Stimulated activated CD4-positive, alpha-beta T cell treated with anti-CD3 and anti-CD28 coated beads, Interleukin-4, amount 100 ng/mL, for 48 hours (primary cell): Measurements from ENCODE around the gene CLSTN3.
A peak's percentile ranks its signal among the peaks of the same experiment; 100 is the strongest.
"Not testable (repeated sequence)": the region's sequence is repeated elsewhere in the genome, so short reads cannot be mapped to it uniquely, and the experiment has no call there.

Experiments
- DNase-seq, 2 donors: peaks; one replicate each; pipeline ENCODE4 v3.0.0-alpha.2; 2020; ENCODE audit warnings: low read depth in 2 of 2

Gene CLSTN3

GRCh38 chr12:7150356-7150755, 20.2 kb downstream of the CLSTN3 start:
- DNase-seq: no peak

DNA sequence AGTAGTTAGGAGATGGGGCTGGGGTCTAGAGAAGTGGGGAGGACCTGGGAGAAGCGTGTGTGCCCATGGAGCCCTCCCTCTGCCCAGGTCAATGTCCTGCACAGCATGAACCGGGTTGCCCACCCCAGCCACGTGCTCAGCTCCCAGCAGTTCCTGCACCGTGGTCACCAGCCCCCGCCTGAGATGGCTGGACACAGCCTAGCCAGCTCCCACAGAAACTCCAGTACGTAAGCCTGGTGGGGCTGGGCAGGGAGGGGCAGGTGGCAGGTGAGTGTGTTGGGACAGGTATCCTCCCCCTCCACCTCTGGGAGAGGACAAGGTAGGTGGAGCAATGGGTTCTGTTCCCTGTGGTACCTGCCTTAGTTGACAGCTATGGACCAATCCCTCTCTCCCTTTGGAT, 20.7 kb downstream of the CLSTN3 start:
- no peak for DNase-seq

- no peak for DNase-seq
Measured at GRCh38 chr12:7151532-7151931, 21.4 kb downstream of the CLSTN3 start.

DNA sequence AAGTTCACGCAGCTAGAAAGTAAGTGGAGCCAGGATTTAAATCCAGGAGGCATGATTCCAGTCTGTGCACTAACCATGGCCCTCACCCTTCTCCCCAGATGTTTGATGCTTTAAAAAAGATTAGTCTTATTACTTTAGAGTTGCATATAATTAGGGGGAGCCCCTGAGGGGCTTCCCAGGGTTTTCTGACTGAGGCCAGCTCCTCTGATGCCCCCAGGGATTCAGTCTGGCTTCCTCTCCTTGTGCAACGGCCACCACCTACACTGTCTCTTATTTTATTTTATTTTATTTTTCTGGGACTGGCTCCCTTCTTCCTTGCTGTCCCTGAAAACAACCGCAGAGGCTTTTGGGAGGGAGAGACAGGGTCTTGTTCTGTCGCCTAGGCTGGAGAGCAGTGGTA, 22.6 kb downstream of the CLSTN3 start:
- no peak for DNase-seq

- no peak for DNase-seq
Measured at GRCh38 chr12:7154042-7154441, 23.9 kb downstream of the CLSTN3 start.

DNA sequence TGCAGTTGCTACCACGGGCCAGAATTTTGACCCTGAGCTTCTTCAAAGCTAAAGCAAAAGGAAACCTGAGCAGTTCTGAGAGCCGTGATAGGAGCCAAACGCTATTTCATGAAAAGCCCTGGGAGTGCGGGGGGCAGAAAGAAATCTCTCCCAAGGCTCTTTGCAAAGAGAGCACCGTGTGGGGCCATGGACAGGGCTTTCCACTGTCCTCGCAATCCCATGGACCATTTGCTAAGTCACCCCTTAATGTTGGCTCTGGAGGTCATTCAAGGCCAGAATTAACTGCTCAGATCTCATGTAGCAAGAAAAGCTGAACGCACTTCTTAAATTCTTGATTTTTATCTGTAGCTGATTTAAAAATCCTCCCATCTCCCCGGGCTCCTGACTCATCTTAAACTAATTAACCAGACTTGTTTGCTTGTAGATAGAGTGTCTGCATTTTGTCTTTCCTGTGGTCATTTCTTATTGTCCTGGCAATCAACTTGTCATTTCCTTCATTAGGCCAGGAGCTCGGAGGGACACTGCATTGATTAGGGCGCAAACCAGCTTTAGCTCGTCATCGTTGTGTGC, 24.8 kb downstream of the CLSTN3 start:
- DNase-seq: no peak

DNA sequence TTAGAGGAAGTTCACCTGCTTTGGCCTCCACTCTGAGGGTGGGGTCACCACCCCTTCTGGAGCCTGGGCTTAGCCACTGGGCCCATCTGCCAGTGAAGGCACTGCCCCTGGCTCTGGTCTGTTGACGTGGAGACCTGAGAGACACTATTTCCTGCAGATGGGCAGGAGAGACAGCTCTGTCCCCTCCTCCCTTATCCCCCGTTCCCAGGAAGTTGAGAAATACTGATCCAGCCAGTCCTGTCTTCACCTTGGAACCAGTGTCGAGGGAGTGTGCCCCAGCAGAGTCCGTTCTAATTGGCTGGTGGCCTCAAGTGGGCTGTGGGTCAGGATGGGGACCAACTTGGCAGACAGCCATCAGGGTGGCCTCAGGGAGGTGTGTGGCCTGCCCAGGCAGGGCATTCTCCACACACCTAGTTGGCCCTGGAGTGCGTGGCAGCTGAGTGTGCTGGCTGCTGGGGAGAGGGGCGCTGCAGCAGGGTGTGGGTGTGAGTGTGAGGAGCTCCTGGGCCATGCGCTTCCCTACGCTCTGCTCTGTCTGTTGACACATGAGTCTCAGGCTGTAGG, 25.4 kb downstream of the CLSTN3 start:
- DNase-seq: no peak

DNA sequence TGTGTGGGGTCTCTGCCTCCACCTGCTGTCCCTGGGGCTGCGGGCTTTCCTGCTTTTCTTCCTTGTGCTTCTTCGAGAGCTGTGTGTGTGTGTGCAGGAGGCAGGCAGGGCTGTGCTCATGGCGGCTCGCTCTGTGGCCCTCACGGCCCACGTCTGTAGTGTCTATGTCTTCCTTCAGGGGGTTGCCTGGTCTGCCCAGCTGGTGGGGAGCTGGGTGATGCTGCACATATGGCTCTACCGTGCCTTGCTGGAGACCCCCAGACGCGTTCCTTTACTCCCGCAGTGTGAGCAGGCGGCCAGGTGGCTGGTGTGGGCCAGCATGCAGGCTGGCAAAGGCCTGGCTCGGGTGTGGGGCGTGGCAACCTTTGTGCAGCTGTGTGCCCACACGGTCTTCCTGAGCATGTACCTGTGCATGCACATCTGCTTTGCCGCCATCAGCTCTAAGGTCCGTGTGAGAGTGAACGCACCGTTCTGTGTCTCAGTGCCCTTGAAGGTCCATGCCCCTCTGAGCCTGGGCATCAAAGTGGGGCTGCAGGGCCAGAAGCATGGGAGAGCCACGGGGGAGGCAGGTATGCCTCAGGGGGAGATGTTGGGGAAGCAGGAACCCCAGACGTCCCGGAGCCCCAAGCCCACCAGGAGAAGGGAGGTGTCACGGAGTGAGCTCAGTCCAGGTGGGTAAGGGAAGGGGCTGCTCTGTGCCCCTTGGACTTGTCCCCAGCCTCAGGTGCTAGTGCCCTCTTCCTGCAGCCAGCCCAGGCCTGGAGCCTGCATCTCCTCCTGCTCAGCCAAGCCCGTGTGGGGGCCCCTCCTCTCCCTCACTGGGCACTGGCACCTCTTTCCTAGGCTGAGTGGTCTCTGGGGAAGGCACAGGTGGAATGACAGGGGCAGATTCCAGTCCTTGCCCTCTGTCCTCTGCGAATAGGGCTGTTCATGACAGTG, 26.4 kb downstream of the CLSTN3 start:
- DNase-seq: no peak

DNA sequence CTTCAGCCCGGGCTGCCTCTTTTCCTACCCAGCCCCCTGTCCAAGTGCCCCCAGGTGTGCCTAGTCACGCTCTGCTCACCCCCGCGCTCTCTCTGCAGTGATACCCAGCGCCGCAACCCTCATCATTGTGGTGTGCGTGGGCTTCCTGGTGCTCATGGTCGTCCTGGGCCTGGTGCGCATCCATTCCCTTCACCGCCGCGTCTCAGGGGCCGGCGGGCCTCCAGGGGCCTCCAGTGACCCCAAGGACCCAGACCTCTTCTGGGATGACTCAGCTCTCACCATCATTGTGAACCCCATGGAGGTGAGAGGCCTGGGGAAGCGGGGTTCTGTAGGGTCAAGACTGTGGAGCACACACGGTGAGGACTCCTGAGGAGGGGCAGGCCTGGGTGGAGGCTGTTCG, 27.2 kb downstream of the CLSTN3 start:
- DNase-seq: no peak

DNA sequence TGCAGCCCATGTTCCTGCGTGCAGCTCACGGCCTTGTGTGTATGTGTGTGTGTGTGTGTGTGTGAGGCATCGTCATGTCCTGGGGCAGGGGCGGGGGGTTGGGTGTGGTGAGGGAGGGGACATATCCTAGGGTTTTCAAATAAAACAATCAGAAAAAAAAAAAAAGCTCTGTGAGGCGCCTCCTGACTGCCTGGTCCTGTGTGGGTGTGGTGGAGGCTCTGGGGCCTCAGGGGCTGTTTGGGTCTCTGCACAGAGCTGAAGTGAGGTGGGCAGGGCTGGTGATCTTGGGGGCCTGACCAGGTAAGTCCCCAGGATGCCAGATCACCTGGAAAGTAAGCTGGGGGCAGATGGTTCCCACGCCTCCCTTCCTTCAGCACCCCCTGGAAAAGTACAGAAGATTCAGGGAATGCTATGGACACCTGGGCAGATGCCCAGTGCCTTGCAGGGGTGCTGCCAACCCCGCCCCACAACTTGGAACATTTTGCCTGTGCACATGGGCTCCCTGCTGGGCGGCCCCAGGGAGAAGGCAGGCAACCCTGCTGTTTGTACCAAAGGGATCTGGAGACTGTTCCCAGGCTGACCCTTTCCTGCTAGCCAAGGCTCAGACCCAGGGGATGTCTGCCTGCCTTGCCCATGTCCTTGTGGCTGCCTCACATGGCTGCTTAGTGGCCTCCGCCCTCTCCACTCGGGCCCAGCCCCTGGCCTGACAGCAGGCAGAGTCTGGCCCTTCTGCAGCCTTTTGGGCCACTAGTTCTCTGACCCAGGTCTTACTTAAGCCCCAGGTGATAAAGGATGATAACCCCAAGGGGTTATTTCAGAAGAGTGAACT, 28.8 kb downstream of the CLSTN3 start:
- no peak for DNase-seq

- DNase-seq: no peak
Measured at GRCh38 chr12:7160183-7160582, 30.0 kb downstream of the CLSTN3 start.

GRCh38 chr12:7161327-7161726, 31.2 kb downstream of the CLSTN3 start:
- DNase-seq: no peak

DNA sequence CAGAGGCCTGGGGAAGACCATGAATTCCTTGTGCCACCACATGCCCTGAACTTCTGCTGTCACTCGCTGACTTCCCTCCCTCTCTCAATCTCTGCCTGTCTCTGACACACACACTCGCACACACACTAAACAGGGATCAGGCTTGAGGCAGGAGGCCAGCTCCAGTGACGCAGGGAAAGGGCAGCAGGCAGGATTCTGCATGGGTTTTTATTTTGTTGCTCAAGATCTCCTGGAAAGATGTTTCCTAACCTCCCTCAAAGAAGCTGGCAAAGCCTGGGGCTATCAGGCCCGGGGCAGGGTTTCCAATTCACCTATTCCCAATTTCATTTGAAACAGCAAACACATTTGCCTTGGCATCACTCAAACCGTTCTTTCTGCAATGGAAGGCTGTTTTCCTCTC, 31.6 kb downstream of the CLSTN3 start:
- no peak for DNase-seq

GRCh38 chr12:7162691-7163114, 32.5 kb downstream of the CLSTN3 start:
- peak; percentile 6 to 23 for DNase-seq

GRCh38 chr12:7169951-7170350, 39.8 kb downstream of the CLSTN3 start:
- no peak for DNase-seq

GRCh38 chr12:7171854-7172253, 41.7 kb downstream of the CLSTN3 start:
- DNase-seq: no peak

GRCh38 chr12:7175493-7175892, 45.3 kb downstream of the CLSTN3 start:
- no peak for DNase-seq

DNA sequence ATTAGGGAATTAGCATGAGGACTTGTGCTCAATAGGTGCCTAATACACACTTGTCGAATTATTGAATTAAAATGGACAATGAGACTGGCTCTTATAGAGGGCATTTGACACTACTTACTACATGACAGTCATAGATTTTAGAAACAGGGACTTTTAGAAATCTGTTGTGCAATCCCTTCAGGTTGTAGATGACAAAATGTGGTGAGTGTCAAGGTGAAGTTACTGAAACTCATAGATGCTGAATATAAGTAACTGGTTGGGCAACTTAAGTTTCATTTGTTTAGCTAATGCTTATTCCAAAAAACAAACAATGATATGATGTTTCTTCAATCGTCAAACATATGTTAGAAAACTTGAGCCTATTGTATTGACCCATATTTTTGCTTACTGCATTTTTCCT, 46.4 kb downstream of the CLSTN3 start:
- DNase-seq: no peak

- no peak for DNase-seq
Measured at GRCh38 chr12:7178481-7178880, 48.3 kb downstream of the CLSTN3 start.

DNA sequence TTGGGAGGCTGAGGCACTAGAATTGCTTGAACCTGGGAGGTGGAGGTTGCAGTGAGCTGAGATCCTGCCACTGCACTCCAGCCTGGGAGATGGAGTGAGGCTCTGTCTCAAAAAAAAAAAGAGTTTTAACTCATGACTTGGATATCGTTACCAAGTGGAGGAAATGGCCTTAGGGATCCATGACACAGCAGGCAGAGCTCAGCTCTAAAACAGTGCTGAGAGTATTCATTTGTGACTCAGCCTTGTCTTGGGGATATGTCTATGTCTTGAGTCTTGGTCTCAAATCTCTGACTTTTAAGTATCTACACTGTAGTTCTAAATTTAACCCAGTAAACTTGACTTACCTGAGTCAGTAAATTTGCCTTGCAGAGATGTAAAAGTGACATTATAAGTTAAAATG, 50.5 kb downstream of the CLSTN3 start:
- no peak for DNase-seq

DNA sequence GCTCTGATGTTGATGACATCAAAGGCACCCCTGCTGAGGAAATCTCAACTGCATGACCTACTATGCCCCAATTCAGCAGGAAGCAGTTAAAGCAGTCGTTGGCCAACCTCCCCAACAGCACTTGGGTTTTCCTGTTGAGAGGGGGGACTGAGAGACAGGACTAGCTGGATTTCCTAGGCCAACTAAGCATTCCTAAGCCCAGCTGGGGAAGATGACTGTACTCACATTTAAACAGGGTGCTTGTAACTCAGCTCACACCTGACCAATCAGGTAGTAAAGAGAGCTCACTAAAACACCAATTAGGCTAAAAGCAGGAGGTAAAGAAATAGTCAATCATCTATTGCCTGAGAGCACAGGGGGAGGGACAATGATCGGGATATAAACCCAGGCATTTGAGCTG, 55.9 kb downstream of the CLSTN3 start:
- DNase-seq: not testable (repeated sequence)
